Panc1 (cell line): ENCODE results near the gene NFYC. TPM values are rescaled to one million over a fixed set of nuclear protein-coding genes. Genes with fewer than 3 reads are reported as not detected.
A peak's percentile ranks its signal among the peaks of the same experiment; 100 is the strongest.

ENCODE experiments used
- ATAC-seq: fragments of 200-7000 bp; cut with Tn5 transposase; 2 replicates; pipeline ENCODE4 v1.9.1; 2020; ENCODE audit warnings: mild to moderate bottlenecking, moderate library complexity
- BruUV-seq: library from RNA; stranded (reverse); fragments of 400-500 nt; replicated peaks from 2 replicates; lab custom pipeline; 2021; lab: Mats Ljungman, UMichigan
- CTCF ChIA-PET: fragments of 300-600 bp; sonication (Branson Sonifier 250); formaldehyde crosslinking; loops from one replicate; lab custom pipeline; 2022; ENCODE audit warnings: antibody characterized with exemption; lab: Charles Lee
- POLR2A ChIA-PET: fragments of 300-600 bp; sonication (Branson Sonifier 250); formaldehyde crosslinking; loops from one replicate; lab custom pipeline; 2022; ENCODE audit warnings: antibody characterized with exemption; lab: Charles Lee
- DNase-seq: peaks from one replicate; pipeline ENCODE4 v3.0.0-alpha.2; 2010; ENCODE audit warnings: low read depth, low spot score
- H3K27ac ChIP-seq: 2 replicates; pipeline ENCODE4 v1.5.1; 2011; ENCODE audit warnings: mild to moderate bottlenecking, low read length, inconsistent platforms
- H3K27me3 ChIP-seq: fragments of 200-500 bp; sonication (Bioruptor generic); 2 replicates; pipeline ENCODE4 v1.6.0; 2014; ENCODE audit warnings: low read length, inconsistent platforms; ENCODE audit not compliant: control insufficient read depth, insufficient read depth
- H3K36me3 ChIP-seq: fragments of 200-500 bp; sonication (Bioruptor generic); 2 replicates; pipeline ENCODE4 v1.5.1; 2014; ENCODE audit warnings: inconsistent platforms, mild to moderate bottlenecking, low read length, moderate library complexity; ENCODE audit not compliant: control insufficient read depth, insufficient read depth
- H3K4me1 ChIP-seq: 2 replicates; pipeline ENCODE4 v1.5.1; 2011; ENCODE audit warnings: inconsistent platforms, mild to moderate bottlenecking, low read length, moderate library complexity; ENCODE audit not compliant: control insufficient read depth, insufficient read depth
- H3K4me3 ChIP-seq, 2 experiments: 2 replicates each; pipeline ENCODE4 v1.5.1; 2011 to 2012; ENCODE audit warnings: low read depth in 2 of 2, low read length in 2 of 2, mild to moderate bottlenecking in 2 of 2, inconsistent platforms in 1 of 2, moderate library complexity in 1 of 2
- H3K9me3 ChIP-seq: fragments of 200-500 bp; sonication (Bioruptor generic); 2 replicates; pipeline ENCODE4 v1.5.1; 2014; ENCODE audit warnings: low read depth, mild to moderate bottlenecking, inconsistent platforms, low read length, moderate library complexity; ENCODE audit not compliant: control insufficient read depth, insufficient read depth
- POLR2AphosphoS5 ChIP-seq: IDR thresholded peaks from 2 replicates; pipeline ENCODE4 v1.6.1; 2012; ENCODE audit warnings: mild to moderate bottlenecking, low read depth, low read length, moderate library complexity
- in situ Hi-C: cut with HindIII; loops from 2 replicates; pipeline ENCODE4 v1.10.0; 2016; ENCODE audit warnings: low sequenced_read_pairs, low pct_unique_long_range_greater_than_20kb
- intact Hi-C: fragments of 100-400 bp; cut with micrococcal nuclease; formaldehyde crosslinking; loops from one replicate; pipeline ENCODE4 v1.10.0; 2022; ENCODE audit not compliant: unreplicated experiment
- microRNA-seq: library from miRNA; unstranded; fragments of <30 nt; microRNA quantifications from one replicate; pipeline ENCODE4 v1.1.0, GENCODE V29; 2020; ENCODE audit not compliant: unreplicated experiment
- total RNA-seq: library from RNA; stranded (reverse); gene quantifications from one replicate; pipeline ENCODE4 v1.2.1, GENCODE V29; 2021; ENCODE audit not compliant: unreplicated experiment
- TF ChIP-seq, protein P1 (sequence below), 2 experiments: IDR thresholded peaks; 2 replicates each; pipeline ENCODE4 v1.6.1; 2011 to 2012; ENCODE audit warnings: low read depth in 2 of 2, control low read depth in 1 of 2, low read length in 1 of 2, mild to moderate bottlenecking in 1 of 2, moderate library complexity in 1 of 2; ENCODE audit not compliant: insufficient read depth in 1 of 2

NFYC gene
- total RNA-seq, 1 experiment from 2014 or later: 81.9 TPM

DNA sequence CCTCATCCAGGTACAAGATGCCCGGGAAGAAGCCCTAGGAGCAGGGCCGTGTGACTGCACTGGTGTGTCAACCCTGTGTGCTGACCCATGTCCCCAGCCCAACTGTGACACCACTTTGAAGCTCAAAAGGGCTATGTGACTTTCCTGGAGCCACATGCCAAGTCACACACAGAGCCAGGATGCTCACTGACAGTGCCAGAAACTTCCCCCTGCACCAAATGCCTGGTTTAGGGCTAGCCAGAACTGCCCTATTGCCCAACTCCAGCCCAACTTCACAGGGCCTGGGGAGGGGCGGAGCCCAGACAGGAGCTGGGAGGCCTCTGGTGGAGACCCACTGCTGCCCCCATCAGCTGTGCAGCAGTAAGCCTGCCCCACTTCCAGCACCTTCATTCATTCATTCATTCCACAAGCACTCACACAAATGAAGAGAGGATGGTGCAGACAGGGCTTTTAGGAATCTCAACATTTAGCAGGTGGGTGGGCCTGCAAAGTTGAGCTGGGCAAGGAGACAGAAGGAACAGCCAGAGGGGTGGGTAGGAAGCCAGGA lies 128.8 kb downstream of the NFYC start:
- TF ChIP-seq, protein P1, sequence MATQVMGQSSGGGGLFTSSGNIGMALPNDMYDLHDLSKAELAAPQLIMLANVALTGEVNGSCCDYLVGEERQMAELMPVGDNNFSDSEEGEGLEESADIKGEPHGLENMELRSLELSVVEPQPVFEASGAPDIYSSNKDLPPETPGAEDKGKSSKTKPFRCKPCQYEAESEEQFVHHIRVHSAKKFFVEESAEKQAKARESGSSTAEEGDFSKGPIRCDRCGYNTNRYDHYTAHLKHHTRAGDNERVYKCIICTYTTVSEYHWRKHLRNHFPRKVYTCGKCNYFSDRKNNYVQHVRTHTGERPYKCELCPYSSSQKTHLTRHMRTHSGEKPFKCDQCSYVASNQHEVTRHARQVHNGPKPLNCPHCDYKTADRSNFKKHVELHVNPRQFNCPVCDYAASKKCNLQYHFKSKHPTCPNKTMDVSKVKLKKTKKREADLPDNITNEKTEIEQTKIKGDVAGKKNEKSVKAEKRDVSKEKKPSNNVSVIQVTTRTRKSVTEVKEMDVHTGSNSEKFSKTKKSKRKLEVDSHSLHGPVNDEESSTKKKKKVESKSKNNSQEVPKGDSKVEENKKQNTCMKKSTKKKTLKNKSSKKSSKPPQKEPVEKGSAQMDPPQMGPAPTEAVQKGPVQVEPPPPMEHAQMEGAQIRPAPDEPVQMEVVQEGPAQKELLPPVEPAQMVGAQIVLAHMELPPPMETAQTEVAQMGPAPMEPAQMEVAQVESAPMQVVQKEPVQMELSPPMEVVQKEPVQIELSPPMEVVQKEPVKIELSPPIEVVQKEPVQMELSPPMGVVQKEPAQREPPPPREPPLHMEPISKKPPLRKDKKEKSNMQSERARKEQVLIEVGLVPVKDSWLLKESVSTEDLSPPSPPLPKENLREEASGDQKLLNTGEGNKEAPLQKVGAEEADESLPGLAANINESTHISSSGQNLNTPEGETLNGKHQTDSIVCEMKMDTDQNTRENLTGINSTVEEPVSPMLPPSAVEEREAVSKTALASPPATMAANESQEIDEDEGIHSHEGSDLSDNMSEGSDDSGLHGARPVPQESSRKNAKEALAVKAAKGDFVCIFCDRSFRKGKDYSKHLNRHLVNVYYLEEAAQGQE (IDR thresholded peaks at IDR 0.05; ENCODE audit: insufficient read depth in 1 of 2, low read depth in 2 of 2, low read length in 1 of 2): no peak
- TF ChIP-seq POLR2AphosphoS5: no peak
- Histone ChIP-seq H3K4me1 (peaks cover 9% of the 10 kb centered on the region), H3K27ac (no peak overlapping the region), H3K4me3 (no peak overlapping the region), H3K27me3 (no peaks in the 10 kb centered on the region), H3K9me3 (no peaks in the 10 kb centered on the region), H3K36me3 (no peaks in the 10 kb centered on the region)
- ChIA-PET POLR2A (no interaction called here), CTCF (no interaction called here)
- ATAC-seq (0 out of 2 replicates have a peak, but pooled peaks have one; percentile 15), DNase-seq (no peak)
- in situ Hi-C loops (no loop called here), intact Hi-C loops (no loop called here)
- BruUV-seq: no TSS peak

Small RNA genes within 50 kb of the gene (microRNA-seq; reads per million reads assigned to microRNA genes)
- 89.6 reads per million, percentile 55 among the genes with 10 or more reads in this experiment for gene MIR30C1
- gene MIR30E: 10,446 reads per million, percentile 96 among the genes with 10 or more reads in this experiment

Other genes with a start within 250 kb of the NFYC start
- 11.6 TPM for gene ZFP69B, start 241.2 kb upstream of the NFYC start, total RNA-seq
- gene ZFP69, start 214.4 kb upstream of the NFYC start, total RNA-seq: 6.4 TPM
- gene EXO5, start 182.9 kb upstream of the NFYC start, total RNA-seq: 17.9 TPM
- gene ZNF684, start 160.1 kb upstream of the NFYC start, total RNA-seq: 5.3 TPM
- 5.7 TPM for gene RIMS3, start 26.0 kb upstream of the NFYC start, total RNA-seq
- gene KCNQ4, start 92.1 kb downstream of the NFYC start, total RNA-seq: 2.6 TPM
- gene CITED4, start 170.7 kb downstream of the NFYC start, total RNA-seq: 145 TPM